ENCODE measurements around the gene UPK3BL1. TPM values are rescaled to one million over a fixed set of nuclear protein-coding genes. Genes with fewer than 3 reads are reported as not detected.
"Not testable (repeated sequence)": the region's sequence is repeated elsewhere in the genome, so short reads cannot be mapped to it uniquely, and the experiment has no call there.

The UPK3BL1 gene
- total and polyA plus RNA-seq, 2 donors (not counting 1 experiment from before 2014, with no cell fraction given) = 85.4 to 203 TPM

DNA sequence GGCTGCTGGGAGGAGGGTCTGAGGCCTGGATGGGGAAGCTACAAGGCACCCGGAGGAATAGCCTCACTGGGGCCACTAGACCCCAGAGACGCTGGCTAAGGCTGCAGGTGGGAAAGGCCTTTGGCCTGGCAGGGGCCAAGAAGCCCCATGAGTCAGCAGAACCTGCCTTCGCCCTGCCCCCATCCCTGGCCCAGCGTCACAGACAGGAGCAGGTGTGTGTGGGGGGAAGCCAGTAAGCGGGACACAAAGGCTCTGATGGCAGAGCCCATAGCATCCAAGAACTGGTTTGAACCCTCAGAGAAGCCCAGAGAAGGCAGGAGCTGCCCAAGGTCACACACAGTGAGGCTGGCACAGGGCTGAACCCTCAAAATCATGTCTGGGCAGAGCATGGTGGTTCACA is 35.7 kb downstream of the UPK3BL1 start:
- POLR2A ChIA-PET; H3K27me3 Mint-ChIP-seq; H3K9me3 Mint-ChIP-seq (ENCODE audit: insufficient read depth); intact Hi-C loops (cut with micrococcal nuclease); H3K9ac ChIP-seq (ENCODE audit: low read length); H3K4me1 ChIP-seq (ENCODE audit: control insufficient read depth in 2 of 2, insufficient read depth in 2 of 2, low read length in 2 of 2); H3K27ac Mint-ChIP-seq; H3K9me3 ChIP-seq (ENCODE audit: control extremely low read depth in 1 of 3, control insufficient read depth in 2 of 3, insufficient read depth in 1 of 3, low read length in 2 of 3); H3K79me2 ChIP-seq (ENCODE audit: control insufficient read depth, insufficient read depth, low read length); H3K27ac ChIP-seq (ENCODE audit: low read length in 2 of 2); ATAC-seq (ENCODE audit: low read depth); H3K4me1 Mint-ChIP-seq; CTCF ChIA-PET; H3K27me3 ChIP-seq (replicated peaks in 1 of 4; ENCODE audit: control extremely low read depth in 1 of 4, control insufficient read depth in 3 of 4, insufficient read depth in 4 of 4, low read length in 3 of 4); H2AFZ ChIP-seq (ENCODE audit: insufficient read depth, low read depth, low read length, poor library complexity, severe bottlenecking); H3K4me2 ChIP-seq (replicated peaks; ENCODE audit: low read depth, low read length, poor library complexity, severe bottlenecking); H3K36me3 ChIP-seq (replicated peaks in 1 of 2; ENCODE audit: control extremely low read depth in 1 of 2, control insufficient read depth in 1 of 2, extremely low read depth in 1 of 2, insufficient read depth in 2 of 2, low read length in 1 of 2); H3K4me3 Mint-ChIP-seq; DNase-seq; H3K4me3 ChIP-seq (ENCODE audit: control extremely low read depth in 1 of 5, extremely low read depth in 1 of 5, insufficient read depth in 1 of 5, low read depth in 2 of 5, low read length in 4 of 5); H4K20me1 ChIP-seq (ENCODE audit: control insufficient read depth, insufficient read depth, low read length, poor library complexity, severe bottlenecking): not testable (repeated sequence)
- no CpG with 5 or more reads among the region's 5 CpGs for WGBS (ENCODE audit: insufficient coverage)

DNA sequence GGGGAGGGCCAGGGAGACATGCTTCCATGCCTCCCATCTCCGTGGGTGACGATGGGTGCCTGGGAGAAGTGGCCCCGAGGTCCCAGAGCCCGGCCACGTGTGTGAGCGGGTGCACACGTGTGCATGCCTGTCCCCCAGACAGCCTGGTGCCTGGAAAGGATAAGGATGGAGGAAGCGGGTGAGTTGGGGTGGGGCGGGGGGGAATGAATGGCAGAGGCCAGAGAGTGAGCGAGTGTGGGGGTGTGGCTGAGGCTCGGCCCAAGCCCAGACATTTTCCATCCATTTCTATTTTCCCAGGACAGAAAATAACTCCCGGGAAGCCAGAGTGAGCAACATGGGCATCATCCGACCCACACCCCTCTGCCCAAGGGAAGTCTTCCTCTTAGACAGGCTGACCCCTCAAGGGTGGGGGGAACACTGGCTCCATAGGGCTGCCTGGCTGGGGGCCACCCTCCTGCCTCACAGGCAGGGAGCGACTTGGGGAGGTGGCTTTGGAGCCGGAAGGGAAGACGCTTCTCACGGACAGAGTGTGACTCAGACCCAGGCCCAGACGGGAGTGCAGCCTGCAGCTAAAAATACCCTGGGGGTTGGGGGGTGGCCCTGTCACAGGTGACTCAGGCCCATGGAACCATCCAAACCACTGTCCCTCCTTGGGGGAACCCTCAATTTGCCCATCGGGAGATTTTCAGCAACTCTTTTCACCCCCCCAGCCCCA is 38.0 kb downstream of the UPK3BL1 start:
- H3K27me3 ChIP-seq (replicated peaks in 1 of 4; ENCODE audit: control extremely low read depth in 1 of 4, control insufficient read depth in 3 of 4, insufficient read depth in 4 of 4, low read length in 3 of 4); H3K27ac ChIP-seq (ENCODE audit: low read length in 2 of 2); H3K36me3 ChIP-seq (replicated peaks in 1 of 2; ENCODE audit: control extremely low read depth in 1 of 2, control insufficient read depth in 1 of 2, extremely low read depth in 1 of 2, insufficient read depth in 2 of 2, low read length in 1 of 2); intact Hi-C loops (cut with micrococcal nuclease); H3K9me3 Mint-ChIP-seq (ENCODE audit: insufficient read depth); CTCF ChIA-PET; H3K27ac Mint-ChIP-seq; H3K79me2 ChIP-seq (ENCODE audit: control insufficient read depth, insufficient read depth, low read length); DNase-seq; H4K20me1 ChIP-seq (ENCODE audit: control insufficient read depth, insufficient read depth, low read length, poor library complexity, severe bottlenecking); H3K9ac ChIP-seq (ENCODE audit: low read length); H3K9me3 ChIP-seq (ENCODE audit: control extremely low read depth in 1 of 3, control insufficient read depth in 2 of 3, insufficient read depth in 1 of 3, low read length in 2 of 3); H3K27me3 Mint-ChIP-seq; H3K4me3 Mint-ChIP-seq; H3K4me2 ChIP-seq (replicated peaks; ENCODE audit: low read depth, low read length, poor library complexity, severe bottlenecking); H3K4me3 ChIP-seq (ENCODE audit: control extremely low read depth in 1 of 5, extremely low read depth in 1 of 5, insufficient read depth in 1 of 5, low read depth in 2 of 5, low read length in 4 of 5); ATAC-seq (ENCODE audit: low read depth); H3K4me1 ChIP-seq (ENCODE audit: control insufficient read depth in 2 of 2, insufficient read depth in 2 of 2, low read length in 2 of 2); H2AFZ ChIP-seq (ENCODE audit: insufficient read depth, low read depth, low read length, poor library complexity, severe bottlenecking); H3K4me1 Mint-ChIP-seq; POLR2A ChIA-PET: not testable (repeated sequence)
- no CpG with 5 or more reads among the region's 19 CpGs for WGBS (ENCODE audit: insufficient coverage)

DNA sequence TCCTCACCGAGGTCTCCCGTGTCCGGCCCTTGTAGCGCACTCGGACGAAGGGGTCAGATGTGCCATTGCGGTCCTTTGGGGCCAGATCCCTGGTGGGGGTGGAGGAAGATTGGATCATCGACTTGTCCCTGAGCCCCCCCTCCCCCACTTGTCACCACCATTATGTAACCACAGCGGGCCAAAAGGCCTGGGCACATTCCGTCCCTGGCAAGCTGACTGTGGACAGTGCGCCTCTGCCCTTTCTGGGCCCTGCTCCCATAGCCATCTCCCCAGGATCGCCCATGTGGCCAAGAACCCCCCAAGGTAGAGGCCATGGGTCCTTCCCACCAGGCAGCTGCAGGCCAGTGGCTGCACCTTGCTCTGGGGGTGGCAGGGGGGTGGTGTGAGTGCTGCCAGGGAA is 40.3 kb downstream of the UPK3BL1 start:
- H4K20me1 ChIP-seq (ENCODE audit: control insufficient read depth, insufficient read depth, low read length, poor library complexity, severe bottlenecking); H3K4me2 ChIP-seq (replicated peaks; ENCODE audit: low read depth, low read length, poor library complexity, severe bottlenecking); H3K27me3 ChIP-seq (replicated peaks in 1 of 4; ENCODE audit: control extremely low read depth in 1 of 4, control insufficient read depth in 3 of 4, insufficient read depth in 4 of 4, low read length in 3 of 4); POLR2A ChIA-PET; H3K79me2 ChIP-seq (ENCODE audit: control insufficient read depth, insufficient read depth, low read length); H2AFZ ChIP-seq (ENCODE audit: insufficient read depth, low read depth, low read length, poor library complexity, severe bottlenecking); ATAC-seq (ENCODE audit: low read depth); DNase-seq; H3K27ac ChIP-seq (ENCODE audit: low read length in 2 of 2); H3K27me3 Mint-ChIP-seq; H3K27ac Mint-ChIP-seq; H3K4me3 Mint-ChIP-seq; H3K9me3 Mint-ChIP-seq (ENCODE audit: insufficient read depth); H3K9me3 ChIP-seq (ENCODE audit: control extremely low read depth in 1 of 3, control insufficient read depth in 2 of 3, insufficient read depth in 1 of 3, low read length in 2 of 3); H3K36me3 ChIP-seq (replicated peaks in 1 of 2; ENCODE audit: control extremely low read depth in 1 of 2, control insufficient read depth in 1 of 2, extremely low read depth in 1 of 2, insufficient read depth in 2 of 2, low read length in 1 of 2); H3K9ac ChIP-seq (ENCODE audit: low read length); H3K4me3 ChIP-seq (ENCODE audit: control extremely low read depth in 1 of 5, extremely low read depth in 1 of 5, insufficient read depth in 1 of 5, low read depth in 2 of 5, low read length in 4 of 5); H3K4me1 Mint-ChIP-seq; intact Hi-C loops (cut with micrococcal nuclease); CTCF ChIA-PET; H3K4me1 ChIP-seq (ENCODE audit: control insufficient read depth in 2 of 2, insufficient read depth in 2 of 2, low read length in 2 of 2): not testable (repeated sequence)
- no CpG with 5 or more reads among the region's 12 CpGs for WGBS (ENCODE audit: insufficient coverage)

DNA sequence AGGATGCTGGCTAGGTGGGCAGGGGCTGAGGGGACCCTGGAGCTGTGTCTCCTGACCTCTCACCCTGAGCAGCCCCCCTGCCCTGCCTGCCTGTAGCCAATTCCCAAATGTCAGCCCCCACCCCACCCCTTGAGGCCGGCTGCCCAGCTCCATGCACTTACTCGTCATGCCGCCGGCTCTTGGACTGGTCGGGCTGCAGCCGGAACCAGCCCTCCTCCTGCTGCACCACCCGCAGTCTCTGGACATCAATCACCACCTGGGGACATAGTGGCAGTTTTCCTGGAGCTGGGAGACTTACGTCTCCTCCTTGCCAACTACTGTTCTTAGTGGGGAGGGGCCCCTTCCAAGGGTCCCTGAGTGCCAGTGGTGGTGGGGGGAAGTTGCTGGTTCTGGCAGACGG is 42.9 kb downstream of the UPK3BL1 start:
- DNase-seq; H3K9ac ChIP-seq (ENCODE audit: low read length); H3K36me3 ChIP-seq (replicated peaks in 1 of 2; ENCODE audit: control extremely low read depth in 1 of 2, control insufficient read depth in 1 of 2, extremely low read depth in 1 of 2, insufficient read depth in 2 of 2, low read length in 1 of 2); CTCF ChIA-PET; H3K4me1 Mint-ChIP-seq; H3K27me3 ChIP-seq (replicated peaks in 1 of 4; ENCODE audit: control extremely low read depth in 1 of 4, control insufficient read depth in 3 of 4, insufficient read depth in 4 of 4, low read length in 3 of 4); H2AFZ ChIP-seq (ENCODE audit: insufficient read depth, low read depth, low read length, poor library complexity, severe bottlenecking); H3K27ac ChIP-seq (ENCODE audit: low read length in 2 of 2); H3K4me2 ChIP-seq (replicated peaks; ENCODE audit: low read depth, low read length, poor library complexity, severe bottlenecking); H3K27me3 Mint-ChIP-seq; H3K27ac Mint-ChIP-seq; H3K9me3 Mint-ChIP-seq (ENCODE audit: insufficient read depth); POLR2A ChIA-PET; H3K79me2 ChIP-seq (ENCODE audit: control insufficient read depth, insufficient read depth, low read length); H3K4me3 ChIP-seq (ENCODE audit: control extremely low read depth in 1 of 5, extremely low read depth in 1 of 5, insufficient read depth in 1 of 5, low read depth in 2 of 5, low read length in 4 of 5); H3K4me3 Mint-ChIP-seq; H3K4me1 ChIP-seq (ENCODE audit: control insufficient read depth in 2 of 2, insufficient read depth in 2 of 2, low read length in 2 of 2); H4K20me1 ChIP-seq (ENCODE audit: control insufficient read depth, insufficient read depth, low read length, poor library complexity, severe bottlenecking); intact Hi-C loops (cut with micrococcal nuclease); ATAC-seq (ENCODE audit: low read depth); H3K9me3 ChIP-seq (ENCODE audit: control extremely low read depth in 1 of 3, control insufficient read depth in 2 of 3, insufficient read depth in 1 of 3, low read length in 2 of 3): not testable (repeated sequence)
- WGBS (ENCODE audit: insufficient coverage) = no CpG with 5 or more reads among the region's 9 CpGs
